ENCODE data around the gene PP2D1. TPM values are rescaled to one million over a fixed set of nuclear protein-coding genes. Genes with fewer than 3 reads are reported as not detected.
"Not testable (repeated sequence)": the region's sequence is repeated elsewhere in the genome, so short reads cannot be mapped to it uniquely, and the experiment has no call there.

PP2D1 gene
- polyA plus RNA-seq, 2 of the 4 experiments (the other 2 are of a cell fraction) = not detected

DNA sequence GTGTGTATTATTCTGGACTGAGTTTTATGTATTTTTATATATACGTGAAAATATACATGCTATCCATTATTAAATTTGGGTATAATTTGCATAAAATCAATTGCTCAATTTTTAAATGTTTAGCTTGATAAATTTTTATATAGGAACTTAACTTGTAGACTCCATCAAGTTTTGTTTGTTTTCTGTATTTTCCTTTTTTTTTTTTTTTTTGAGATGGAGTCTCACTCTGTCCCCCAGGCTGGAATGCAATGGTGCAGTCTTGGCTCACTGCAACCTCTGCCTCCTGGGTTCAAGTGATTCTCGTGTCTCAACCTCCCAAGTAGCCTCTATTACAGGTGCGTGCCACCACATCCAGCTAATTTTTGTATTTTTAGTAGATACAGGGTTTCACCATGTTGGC lies 4.0 kb upstream of the PP2D1 start:
- DNase-seq (ENCODE audit: low read depth in 1 of 2, low spot score in 1 of 2); H3K4me1 ChIP-seq; H3K4me3 ChIP-seq; ATAC-seq; H3K4me2 ChIP-seq; FAIRE-seq; H3K27ac ChIP-seq; POLR2A ChIA-PET; H3K9me3 ChIP-seq: not testable (repeated sequence)
- 61% methylated on average over 3 of the region's 3 CpGs for WGBS (ENCODE audit: missing lambda C conversion rate)
- CTCF ChIA-PET = interaction anchor here (0.6 kb wide), 1 partner anchor 169 kb away, joined by 4 read pairs; no protein-coding TSS in a partner anchor

DNA sequence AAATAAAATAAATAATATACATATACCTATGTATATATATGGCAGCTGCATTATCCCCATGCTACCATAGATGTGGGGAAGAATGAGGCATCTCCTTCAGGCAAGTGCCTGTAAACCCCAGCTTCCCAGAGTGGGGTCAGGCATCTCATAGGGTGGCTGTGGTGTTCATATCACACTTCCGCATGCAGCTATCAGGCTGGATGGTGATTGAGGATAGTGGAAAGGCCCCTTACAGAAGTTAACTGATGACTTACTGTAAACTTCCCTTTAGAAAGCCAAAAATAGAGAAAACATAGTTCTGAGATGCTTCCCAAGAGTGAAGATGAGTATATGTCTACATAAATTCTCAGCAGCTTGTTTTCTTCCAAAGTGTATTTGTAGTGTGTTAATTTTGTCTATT lies 3.5 kb upstream of the PP2D1 start:
- Histone ChIP-seq H3K27ac (no peak overlapping the region), H3K4me1 (no peaks in the 10 kb centered on the region), H3K4me2 (no peak overlapping the region), H3K9me3 (no peaks in the 10 kb centered on the region), H3K4me3 (no peak overlapping the region)
- POLR2A ChIA-PET = no interaction called here
- ATAC-seq (no peak), FAIRE-seq (no peak), DNase-seq (ENCODE audit: low read depth in 1 of 2, low spot score in 1 of 2) (no peak)
- TF ChIP-seq HEYL (CRISPR knock-in tag; IDR thresholded peaks at IDR 0.05) (no peak), FOSL2 (IDR thresholded peaks at IDR 0.05) (no peak), FOSL2 (CRISPR knock-in tag; IDR thresholded peaks at IDR 0.05) (no peak), JUNB (IDR thresholded peaks at IDR 0.05) (no peak), MAZ (IDR thresholded peaks at IDR 0.05; ENCODE audit: borderline replicate concordance, low read depth, low read length) (no peak)
- CTCF ChIA-PET = interaction anchor here (0.6 to 0.7 kb wide), 2 partner anchors 11 to 170 kb away, joined by 4 to 5 read pairs; no protein-coding TSS in a partner anchor
- WGBS (ENCODE audit: missing lambda C conversion rate) = 94% methylated on average over 1 of the region's 1 CpG

- no peaks in the 10 kb centered on the region for H3K4me1 ChIP-seq
- ATAC-seq (no peak), DNase-seq (ENCODE audit: low read depth in 1 of 2, low spot score in 1 of 2) (no peak), FAIRE-seq (no peak)
- ChIA-PET CTCF (interaction anchor here (0.5 to 1.3 kb wide), 3 partner anchors 128 to 665 kb away, joined by 3 read pairs; no protein-coding TSS in a partner anchor), POLR2A (no interaction called here)
- no peak overlapping the region for H3K4me2 ChIP-seq
- 55% methylated on average over 1 of the region's 1 CpG for WGBS (ENCODE audit: missing lambda C conversion rate)
- no peak overlapping the region for H3K4me3 ChIP-seq
- no peak for TF ChIP-seq RFX5 (IDR thresholded peaks at IDR 0.05)
- TF ChIP-seq PHF8 (IDR thresholded peaks at IDR 0.05; ENCODE audit: borderline replicate concordance, low read depth) = no peak
- TF ChIP-seq RCOR1 (IDR thresholded peaks at IDR 0.05; ENCODE audit: low read depth, low read length) = no peak
- no peak for TF ChIP-seq SREBF2 (IDR thresholded peaks at IDR 0.05)
- TF ChIP-seq BCL3 (IDR thresholded peaks at IDR 0.05) = no peak
- no peak overlapping the region for H3K27ac ChIP-seq
- H3K9me3 ChIP-seq = no peaks in the 10 kb centered on the region
Observed at GRCh38 chr3:20013396-20013795, 1.3 kb upstream of the PP2D1 start.

DNA sequence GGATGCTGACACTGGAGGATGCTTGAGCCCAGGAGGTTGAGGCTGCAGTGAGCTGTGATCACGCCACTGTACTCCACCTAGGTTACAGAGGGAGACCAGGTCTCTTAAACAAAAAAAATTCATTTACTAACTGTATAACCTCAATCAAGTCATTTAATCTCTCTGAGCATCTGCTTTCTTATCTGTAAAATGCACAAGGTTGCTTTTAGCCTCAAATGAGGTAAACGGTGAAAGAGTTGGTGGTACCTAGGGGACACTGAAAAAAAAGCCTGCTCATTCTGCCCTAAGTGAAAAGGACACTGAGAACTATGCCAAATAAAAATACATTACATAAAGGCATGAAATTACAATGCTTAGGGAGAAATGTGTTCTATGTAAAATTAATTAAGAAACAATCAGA lies 3.4 kb downstream of the PP2D1 start:
- no peaks in the 10 kb centered on the region for H3K4me1 ChIP-seq
- no peaks in the 10 kb centered on the region for H3K9me3 ChIP-seq
- H3K4me3 ChIP-seq = no peak overlapping the region
- no peak for FAIRE-seq
- CTCF ChIA-PET = no interaction called here
- no peak overlapping the region for H3K4me2 ChIP-seq
- H3K27ac ChIP-seq = no peak overlapping the region
- ATAC-seq = no peak
- DNase-seq (ENCODE audit: low read depth in 1 of 2, low spot score in 1 of 2) = no peak
- POLR2A ChIA-PET = no interaction called here
- 85% methylated on average over 2 of the region's 2 CpGs for WGBS (ENCODE audit: missing lambda C conversion rate)
- TF ChIP-seq TFCP2L1 (CRISPR knock-in tag; IDR thresholded peaks at IDR 0.05) (no peak), SMC3 (IDR thresholded peaks at IDR 0.05) (no peak), ZSCAN20 (CRISPR knock-in tag; IDR thresholded peaks at IDR 0.05) (no peak), RCOR1 (IDR thresholded peaks at IDR 0.05; ENCODE audit: low read depth, low read length) (no peak), RFX5 (IDR thresholded peaks at IDR 0.05) (no peak), RARB (CRISPR knock-in tag; IDR thresholded peaks at IDR 0.05) (no peak), MYC (IDR thresholded peaks at IDR 0.05; ENCODE audit: borderline replicate concordance, low read length) (no peak), ATOH8 (CRISPR knock-in tag; IDR thresholded peaks at IDR 0.05; ENCODE audit: low read depth) (no peak), ELK1 (IDR thresholded peaks at IDR 0.05; ENCODE audit: low read depth, low read length) (no peak), POLR2AphosphoS2 (conservative IDR thresholded peaks at IDR 0.05; ENCODE audit: low read length) (no peak), PBX3 (IDR thresholded peaks at IDR 0.05) (no peak), TP53 (CRISPR knock-in tag; IDR thresholded peaks at IDR 0.05) (no peak), CBX8 (IDR thresholded peaks at IDR 0.05) (no peak)
- TF ChIP-seq, protein P1, sequence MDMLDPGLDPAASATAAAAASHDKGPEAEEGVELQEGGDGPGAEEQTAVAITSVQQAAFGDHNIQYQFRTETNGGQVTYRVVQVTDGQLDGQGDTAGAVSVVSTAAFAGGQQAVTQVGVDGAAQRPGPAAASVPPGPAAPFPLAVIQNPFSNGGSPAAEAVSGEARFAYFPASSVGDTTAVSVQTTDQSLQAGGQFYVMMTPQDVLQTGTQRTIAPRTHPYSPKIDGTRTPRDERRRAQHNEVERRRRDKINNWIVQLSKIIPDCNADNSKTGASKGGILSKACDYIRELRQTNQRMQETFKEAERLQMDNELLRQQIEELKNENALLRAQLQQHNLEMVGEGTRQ (IDR thresholded peaks at IDR 0.05) = no peak
- TF ChIP-seq, protein P2, sequence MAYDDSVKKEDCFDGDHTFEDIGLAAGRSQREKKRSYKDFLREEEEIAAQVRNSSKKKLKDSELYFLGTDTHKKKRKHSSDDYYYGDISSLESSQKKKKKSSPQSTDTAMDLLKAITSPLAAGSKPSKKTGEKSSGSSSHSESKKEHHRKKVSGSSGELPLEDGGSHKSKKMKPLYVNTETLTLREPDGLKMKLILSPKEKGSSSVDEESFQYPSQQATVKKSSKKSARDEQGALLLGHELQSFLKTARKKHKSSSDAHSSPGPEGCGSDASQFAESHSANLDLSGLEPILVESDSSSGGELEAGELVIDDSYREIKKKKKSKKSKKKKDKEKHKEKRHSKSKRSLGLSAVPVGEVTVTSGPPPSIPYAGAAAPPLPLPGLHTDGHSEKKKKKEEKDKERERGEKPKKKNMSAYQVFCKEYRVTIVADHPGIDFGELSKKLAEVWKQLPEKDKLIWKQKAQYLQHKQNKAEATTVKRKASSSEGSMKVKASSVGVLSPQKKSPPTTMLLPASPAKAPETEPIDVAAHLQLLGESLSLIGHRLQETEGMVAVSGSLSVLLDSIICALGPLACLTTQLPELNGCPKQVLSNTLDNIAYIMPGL (CRISPR knock-in tag; IDR thresholded peaks at IDR 0.05; ENCODE audit: borderline replicate concordance) = no peak
- TF ChIP-seq, protein P3, sequence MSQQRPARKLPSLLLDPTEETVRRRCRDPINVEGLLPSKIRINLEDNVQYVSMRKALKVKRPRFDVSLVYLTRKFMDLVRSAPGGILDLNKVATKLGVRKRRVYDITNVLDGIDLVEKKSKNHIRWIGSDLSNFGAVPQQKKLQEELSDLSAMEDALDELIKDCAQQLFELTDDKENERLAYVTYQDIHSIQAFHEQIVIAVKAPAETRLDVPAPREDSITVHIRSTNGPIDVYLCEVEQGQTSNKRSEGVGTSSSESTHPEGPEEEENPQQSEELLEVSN (IDR thresholded peaks at IDR 0.05; ENCODE audit: borderline replicate concordance, low read depth) = no peak
